ENCODE results near the gene ZFR2. TPM values are rescaled to one million over a fixed set of nuclear protein-coding genes. Genes with fewer than 3 reads are reported as not detected.
"Not testable (repeated sequence)": the region's sequence is repeated elsewhere in the genome, so short reads cannot be mapped to it uniquely, and the experiment has no call there.

Gene ZFR2
- total RNA-seq, 2 experiments from 2014 or later = 0.73 to 0.82 TPM

DNA sequence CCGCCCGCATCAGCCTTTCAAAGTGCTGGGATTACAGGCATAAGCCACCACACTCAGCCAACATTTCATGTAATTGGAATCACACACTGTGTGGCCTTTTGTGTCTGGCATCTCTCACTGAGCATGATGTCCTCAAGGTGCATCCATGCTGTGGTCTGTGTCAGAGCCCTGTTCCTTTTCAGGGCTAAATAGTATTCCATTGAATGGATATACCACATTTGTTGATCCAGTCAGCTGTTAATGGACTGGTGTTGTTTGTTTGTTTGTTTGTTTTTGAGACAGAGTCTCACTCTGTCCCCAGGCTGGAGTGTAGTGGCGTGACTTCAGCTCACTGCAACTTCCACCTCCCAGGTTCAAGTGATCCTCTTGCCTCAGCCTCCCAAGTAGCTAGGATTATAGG is 29.6 kb upstream of the ZFR2 start:
- Mint-ChIP-seq H3K36me3 (ENCODE audit: low read depth) (no peaks in the 10 kb centered on the region), H3K4me1 (ENCODE audit: low read depth) (no peaks in the 10 kb centered on the region), H3K9me3 (no peaks in the 10 kb centered on the region), H3K27ac (no peak overlapping the region), H3K4me3 (no peak overlapping the region), H3K27me3 (peaks cover 5% of the 10 kb centered on the region)
- TF ChIP-seq, protein P1, sequence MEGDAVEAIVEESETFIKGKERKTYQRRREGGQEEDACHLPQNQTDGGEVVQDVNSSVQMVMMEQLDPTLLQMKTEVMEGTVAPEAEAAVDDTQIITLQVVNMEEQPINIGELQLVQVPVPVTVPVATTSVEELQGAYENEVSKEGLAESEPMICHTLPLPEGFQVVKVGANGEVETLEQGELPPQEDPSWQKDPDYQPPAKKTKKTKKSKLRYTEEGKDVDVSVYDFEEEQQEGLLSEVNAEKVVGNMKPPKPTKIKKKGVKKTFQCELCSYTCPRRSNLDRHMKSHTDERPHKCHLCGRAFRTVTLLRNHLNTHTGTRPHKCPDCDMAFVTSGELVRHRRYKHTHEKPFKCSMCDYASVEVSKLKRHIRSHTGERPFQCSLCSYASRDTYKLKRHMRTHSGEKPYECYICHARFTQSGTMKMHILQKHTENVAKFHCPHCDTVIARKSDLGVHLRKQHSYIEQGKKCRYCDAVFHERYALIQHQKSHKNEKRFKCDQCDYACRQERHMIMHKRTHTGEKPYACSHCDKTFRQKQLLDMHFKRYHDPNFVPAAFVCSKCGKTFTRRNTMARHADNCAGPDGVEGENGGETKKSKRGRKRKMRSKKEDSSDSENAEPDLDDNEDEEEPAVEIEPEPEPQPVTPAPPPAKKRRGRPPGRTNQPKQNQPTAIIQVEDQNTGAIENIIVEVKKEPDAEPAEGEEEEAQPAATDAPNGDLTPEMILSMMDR (IDR thresholded peaks at IDR 0.05) = no peak
- H3K4me3 ChIP-seq (ENCODE audit: low read length) = no peak overlapping the region
- intact Hi-C loops (cut with DNase I, micrococcal nuclease) = no loop called here
- ChIA-PET POLR2A (no interaction called here), CTCF (no interaction called here)
- DNase-seq (no peak), ATAC-seq (ENCODE audit: poor library complexity) (no peak)
- no peak overlapping the region for H3K27ac ChIP-seq (ENCODE audit: low read depth in 1 of 2, low read length in 2 of 2)
- no peaks in the 10 kb centered on the region for H3K4me1 ChIP-seq (ENCODE audit: insufficient read depth, low read length)
- no peaks in the 10 kb centered on the region for H3K36me3 ChIP-seq (ENCODE audit: insufficient read depth, low read length)
- H3K27me3 ChIP-seq (ENCODE audit: control insufficient read depth in 1 of 2, insufficient read depth in 2 of 2, low read length in 2 of 2) = no peaks in the 10 kb centered on the region
- H3K9me3 ChIP-seq (ENCODE audit: control insufficient read depth in 1 of 2, insufficient read depth in 1 of 2, low read length in 2 of 2) = peaks cover 6 to 9% of the 10 kb centered on the region in 2 experiments

DNA sequence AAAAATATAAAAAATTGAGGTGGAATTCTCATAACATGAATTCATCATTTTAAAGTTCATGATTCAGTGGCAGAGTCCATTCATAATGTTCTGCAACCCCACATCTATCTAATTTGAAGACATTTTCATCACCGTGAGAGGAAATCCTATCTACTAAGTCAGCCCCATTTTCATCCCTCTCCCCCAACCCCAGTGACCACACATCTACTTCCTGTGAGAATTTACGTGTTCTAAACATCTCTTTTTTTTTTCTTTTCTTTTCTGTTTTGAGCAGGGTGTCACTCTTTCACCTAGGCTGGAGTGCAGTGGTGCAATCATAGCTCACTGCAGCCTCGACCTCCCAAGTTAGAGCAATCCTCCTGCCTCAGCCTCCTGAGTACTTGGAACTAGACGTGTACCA is 29.1 kb upstream of the ZFR2 start:
- Histone ChIP-seq H3K36me3 (ENCODE audit: insufficient read depth, low read length) (no peaks in the 10 kb centered on the region), H3K9me3 (ENCODE audit: control insufficient read depth in 1 of 2, insufficient read depth in 1 of 2, low read length in 2 of 2) (peaks cover 6 to 9% of the 10 kb centered on the region in 2 experiments), H3K4me3 (ENCODE audit: low read length) (no peak overlapping the region), H3K27ac (ENCODE audit: low read depth in 1 of 2, low read length in 2 of 2) (no peak overlapping the region), H3K4me1 (ENCODE audit: insufficient read depth, low read length) (no peaks in the 10 kb centered on the region), H3K27me3 (ENCODE audit: control insufficient read depth in 1 of 2, insufficient read depth in 2 of 2, low read length in 2 of 2) (no peaks in the 10 kb centered on the region)
- TF ChIP-seq, protein P1 (IDR thresholded peaks at IDR 0.05) = no peak
- DNase-seq = peak in 1 of 14 experiments; percentile 44
- no peaks in the 10 kb centered on the region for H3K9me3 Mint-ChIP-seq
- ChIA-PET POLR2A (no interaction called here), CTCF (no interaction called here)
- H3K27me3 Mint-ChIP-seq = peaks cover 5% of the 10 kb centered on the region
- no peaks in the 10 kb centered on the region for H3K36me3 Mint-ChIP-seq (ENCODE audit: low read depth)
- H3K4me3 Mint-ChIP-seq = no peak overlapping the region
- intact Hi-C loops (cut with DNase I, micrococcal nuclease) = no loop called here
- H3K4me1 Mint-ChIP-seq (ENCODE audit: low read depth) = no peaks in the 10 kb centered on the region
- H3K27ac Mint-ChIP-seq = no peak overlapping the region
- ATAC-seq (ENCODE audit: poor library complexity) = no peak

DNA sequence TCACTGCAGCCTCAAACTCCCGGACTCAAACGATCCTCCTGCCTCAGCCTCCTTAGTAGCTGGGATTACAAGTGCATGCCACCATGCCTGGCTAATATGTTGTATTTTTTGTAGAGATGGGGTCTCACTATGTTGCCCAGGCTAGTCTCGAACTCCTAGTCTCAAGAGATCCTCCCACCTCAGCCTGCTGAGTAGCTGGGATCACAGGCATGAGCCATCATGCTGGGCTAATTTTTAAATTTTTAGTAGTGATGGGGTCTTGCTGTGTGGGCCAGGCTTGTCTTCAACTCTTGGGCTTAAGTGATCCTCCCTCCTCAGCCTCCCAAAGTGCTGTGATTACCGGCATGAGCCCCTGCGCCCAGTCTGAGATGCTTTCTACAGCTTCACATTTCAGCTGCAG is 26.9 kb upstream of the ZFR2 start:
- Mint-ChIP-seq H3K36me3 (ENCODE audit: low read depth) (no peaks in the 10 kb centered on the region), H3K27me3 (peaks cover 5% of the 10 kb centered on the region), H3K27ac (no peak overlapping the region), H3K4me1 (ENCODE audit: low read depth) (no peaks in the 10 kb centered on the region), H3K4me3 (no peak overlapping the region), H3K9me3 (no peaks in the 10 kb centered on the region)
- TF ChIP-seq, protein P1 (IDR thresholded peaks at IDR 0.05) = no peak
- Histone ChIP-seq H3K4me1 (ENCODE audit: insufficient read depth, low read length) (no peaks in the 10 kb centered on the region), H3K27ac (ENCODE audit: low read depth in 1 of 2, low read length in 2 of 2) (no peak overlapping the region), H3K36me3 (ENCODE audit: insufficient read depth, low read length) (no peaks in the 10 kb centered on the region), H3K9me3 (ENCODE audit: control insufficient read depth in 1 of 2, insufficient read depth in 1 of 2, low read length in 2 of 2) (peaks cover 6 to 9% of the 10 kb centered on the region in 2 experiments), H3K27me3 (ENCODE audit: control insufficient read depth in 1 of 2, insufficient read depth in 2 of 2, low read length in 2 of 2) (no peaks in the 10 kb centered on the region), H3K4me3 (ENCODE audit: low read length) (no peak overlapping the region)
- ChIA-PET POLR2A (no interaction called here), CTCF (no interaction called here)
- no peak for DNase-seq
- intact Hi-C loops (cut with DNase I, micrococcal nuclease) = no loop called here
- ATAC-seq (ENCODE audit: poor library complexity) = no peak

DNA sequence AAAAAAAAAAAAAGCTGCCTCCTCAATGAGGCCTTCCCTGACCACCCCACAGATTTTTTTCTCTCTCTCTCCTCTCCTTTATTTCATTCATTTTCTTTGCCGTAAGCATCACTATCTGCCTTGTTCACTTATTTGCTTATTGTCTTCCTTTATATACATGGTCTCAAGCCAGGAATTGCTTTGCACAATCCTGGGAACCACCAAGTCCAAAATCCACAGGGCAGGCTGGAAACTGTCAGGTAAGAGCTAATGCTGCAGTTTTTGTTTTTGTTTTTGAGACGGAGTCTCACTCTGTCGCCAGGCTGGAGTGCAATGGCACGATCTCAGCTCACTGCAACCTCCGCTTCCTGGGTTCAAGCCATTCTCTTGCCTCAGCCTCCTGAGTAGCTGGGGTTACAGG is 26.1 kb upstream of the ZFR2 start:
- H3K27me3 ChIP-seq (ENCODE audit: control insufficient read depth in 1 of 2, insufficient read depth in 2 of 2, low read length in 2 of 2); H3K9me3 Mint-ChIP-seq; intact Hi-C loops (cut with DNase I, micrococcal nuclease); H3K4me1 ChIP-seq (ENCODE audit: insufficient read depth, low read length); DNase-seq; CTCF ChIA-PET; H3K4me1 Mint-ChIP-seq (ENCODE audit: low read depth); H3K4me3 ChIP-seq (ENCODE audit: low read length); H3K36me3 Mint-ChIP-seq (ENCODE audit: low read depth); H3K27ac ChIP-seq (ENCODE audit: low read depth in 1 of 2, low read length in 2 of 2); H3K4me3 Mint-ChIP-seq; ATAC-seq (ENCODE audit: poor library complexity); H3K27me3 Mint-ChIP-seq; H3K9me3 ChIP-seq (ENCODE audit: control insufficient read depth in 1 of 2, insufficient read depth in 1 of 2, low read length in 2 of 2); H3K36me3 ChIP-seq (ENCODE audit: insufficient read depth, low read length); POLR2A ChIA-PET; H3K27ac Mint-ChIP-seq: not testable (repeated sequence)
